ENCODE measurements around the gene ZNF470.

The ZNF470 gene

GRCh38 chr19:56567274-56568120 is at the start of gene ZNF470:
ZNF470 (plus strand) TSS chr19:56567468; CDS start chr19:56570312, 2,844 bp downstream.
- DNase-seq: no peak

GRCh38 chr19:56525214-56525860 is 41.9 kb upstream of the ZNF470 start:
- DNase-seq: no peak

DNA sequence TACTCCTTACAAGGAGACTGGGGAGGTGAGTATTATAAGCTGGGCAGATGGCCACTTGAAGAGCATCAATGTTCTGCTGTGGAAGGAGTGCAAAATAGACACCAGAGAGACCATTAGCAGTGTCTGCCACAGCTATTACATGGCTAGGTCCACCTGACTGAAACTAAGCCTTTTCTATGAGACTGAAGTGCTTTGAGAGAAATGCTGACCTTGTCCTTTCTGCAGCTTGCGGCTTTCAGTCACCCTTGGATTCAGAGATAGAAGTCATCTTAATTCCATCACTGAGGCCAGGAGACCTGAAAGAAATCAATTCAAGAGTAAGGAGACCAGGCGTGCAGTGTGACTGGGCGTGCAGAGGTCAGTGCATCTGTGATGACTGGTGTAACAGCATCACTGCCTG is 29.8 kb upstream of the ZNF470 start:
- DNase-seq: no peak

GRCh38 chr19:56538254-56538760 is 29.0 kb upstream of the ZNF470 start:
- peak; percentile 2 for DNase-seq

DNA sequence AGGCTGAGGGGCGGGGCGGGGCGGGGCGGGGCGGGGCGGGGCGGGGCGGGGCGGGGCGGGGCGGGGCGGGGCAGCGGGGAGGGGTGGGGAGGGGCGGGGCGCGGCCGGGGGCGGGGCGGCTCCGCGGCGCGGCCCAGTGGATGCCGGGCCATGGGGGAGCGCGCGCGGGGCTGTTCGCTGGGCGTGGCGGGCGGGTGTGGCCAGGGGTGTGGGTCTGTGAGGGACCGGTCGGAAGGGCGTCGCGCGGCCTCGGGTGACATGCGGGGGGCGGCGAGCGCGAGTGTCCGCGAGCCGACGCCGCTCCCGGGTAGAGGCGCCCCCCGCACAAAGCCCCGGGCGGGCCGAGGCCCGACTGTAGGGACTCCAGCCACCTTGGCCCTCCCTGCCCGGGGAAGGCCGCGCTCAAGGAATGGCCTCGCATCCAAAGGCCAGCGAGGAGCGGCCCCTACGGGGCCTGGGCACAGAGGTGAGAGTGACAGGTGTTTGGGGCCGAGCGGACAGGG is 28.5 kb upstream of the ZNF470 start, which contains the start of gene ZFP28:
Gene ZFP28, plus strand, starts transcription at position 188 of the 503 bp plus-strand sequence. Its CDS starts 71 bp downstream, at position 259.
- no peak for DNase-seq

DNA sequence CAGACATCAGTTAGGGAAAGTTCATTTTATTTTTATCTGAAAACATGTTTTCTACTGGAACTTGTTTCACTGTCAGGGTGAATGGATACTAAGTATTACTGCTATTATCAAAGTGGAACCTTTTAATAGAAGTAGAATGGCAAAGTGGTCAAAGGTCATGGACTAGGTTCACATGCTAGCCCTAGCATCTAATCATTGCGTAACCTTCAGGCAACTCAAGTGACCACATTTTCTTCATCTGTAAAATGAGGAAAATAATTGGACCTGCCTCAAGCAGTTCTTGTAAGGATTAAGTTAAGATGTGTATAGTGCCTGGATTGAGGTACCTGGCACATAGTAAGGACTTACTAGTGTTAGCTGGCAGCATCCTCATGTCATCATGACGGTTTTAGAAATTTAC is 23.5 kb upstream of the ZNF470 start:
- no peak for DNase-seq

DNA sequence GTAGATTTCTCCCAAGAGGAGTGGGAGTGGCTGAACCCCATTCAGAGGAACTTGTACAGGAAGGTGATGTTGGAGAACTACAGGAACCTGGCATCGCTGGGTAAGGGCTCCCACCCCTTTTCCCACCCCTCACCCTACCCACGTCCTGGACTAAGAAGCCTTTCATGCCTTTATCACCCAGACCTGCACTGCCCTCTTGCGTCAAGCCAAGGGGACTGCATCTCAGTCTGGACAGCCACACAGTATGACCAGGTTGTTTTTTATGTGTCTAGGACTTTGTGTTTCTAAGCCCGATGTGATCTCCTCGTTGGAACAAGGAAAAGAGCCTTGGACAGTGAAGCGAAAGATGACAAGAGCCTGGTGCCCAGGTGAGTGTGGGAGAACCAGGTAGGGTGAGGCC is 19.7 kb upstream of the ZNF470 start:
- no peak for DNase-seq

- DNase-seq: no peak
Observed at GRCh38 chr19:56554272-56554869, 12.9 kb upstream of the ZNF470 start.

DNA sequence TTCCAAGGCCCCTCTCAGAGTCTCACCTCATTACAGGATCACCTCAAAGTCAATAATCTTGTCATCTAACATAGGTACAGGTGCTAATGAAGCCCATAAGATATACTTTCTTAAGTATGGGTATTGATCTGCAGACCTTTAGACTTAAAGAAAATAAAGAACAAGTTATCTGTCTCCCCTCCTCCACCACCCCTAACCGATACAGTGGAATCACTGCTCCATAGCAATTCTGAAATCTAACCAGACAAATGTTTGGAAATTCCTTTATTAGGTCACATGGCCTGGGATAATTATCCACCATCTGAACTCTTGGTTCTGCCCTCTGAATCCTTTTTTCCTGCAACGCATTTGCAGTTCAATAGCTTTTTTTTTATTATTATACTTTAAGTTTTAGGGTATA is 4.5 kb upstream of the ZNF470 start:
- no peak for DNase-seq

- no peak for DNase-seq
Observed at GRCh38 chr19:56566904-56567273, 379 bp upstream of the ZNF470 start.

- DNase-seq: no peak
Observed at GRCh38 chr19:56572589-56572988, 5.3 kb downstream of the ZNF470 start.

DNA sequence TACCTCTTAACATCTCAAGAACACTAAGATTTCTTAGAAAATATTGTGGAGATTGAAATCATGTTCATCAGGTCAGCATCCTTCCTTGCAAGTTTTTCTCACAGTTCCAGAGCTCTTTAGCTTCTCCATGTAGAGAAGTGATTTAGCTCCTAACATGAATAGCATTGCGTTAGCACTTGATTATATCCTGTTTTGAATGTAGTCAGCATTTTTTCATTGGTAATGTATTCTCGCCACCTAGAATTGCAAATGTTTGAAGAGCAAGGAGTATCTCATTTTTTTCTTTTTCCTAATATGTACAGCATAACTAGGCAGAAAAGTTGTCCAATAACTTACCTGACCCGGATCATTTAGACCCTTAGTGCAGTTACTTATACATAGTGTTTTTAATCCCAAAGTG is 6.6 kb downstream of the ZNF470 start:
- DNase-seq: no peak

GRCh38 chr19:56577719-56578602 is 10.7 kb downstream of the ZNF470 start:
- no peak for DNase-seq

- no peak for DNase-seq
Observed at GRCh38 chr19:56594446-56594782, 27.1 kb downstream of the ZNF470 start.

- DNase-seq: peak; percentile 63
Observed at GRCh38 chr19:56594783-56595547, 27.7 kb downstream of the ZNF470 start, which contains the start of gene ZNF71. ZNF71 (plus strand) TSS chr19:56595302; CDS start chr19:56601559, 6,257 bp downstream.

- no peak for DNase-seq
Observed at GRCh38 chr19:56595548-56595899, 28.3 kb downstream of the ZNF470 start.

DNA sequence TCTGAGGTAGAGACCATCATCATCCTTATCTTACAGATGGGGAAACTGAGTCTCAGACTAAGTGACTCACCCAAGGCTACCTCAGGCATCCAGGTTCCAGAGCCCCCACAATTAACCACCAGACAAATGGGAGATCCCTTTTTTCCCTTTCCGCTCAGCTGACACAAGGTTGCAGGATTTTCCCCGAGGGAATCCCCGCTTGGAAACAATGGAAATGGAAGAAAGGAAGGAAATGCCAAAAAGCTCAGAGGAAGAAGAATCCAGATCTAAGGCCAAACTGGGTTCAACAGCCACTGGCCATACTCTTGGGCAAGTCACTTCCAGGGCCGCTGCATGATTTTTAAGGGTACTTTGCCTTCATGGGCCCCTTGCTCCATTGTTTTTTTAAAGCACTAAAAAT is 29.4 kb downstream of the ZNF470 start:
- DNase-seq: no peak

DNA sequence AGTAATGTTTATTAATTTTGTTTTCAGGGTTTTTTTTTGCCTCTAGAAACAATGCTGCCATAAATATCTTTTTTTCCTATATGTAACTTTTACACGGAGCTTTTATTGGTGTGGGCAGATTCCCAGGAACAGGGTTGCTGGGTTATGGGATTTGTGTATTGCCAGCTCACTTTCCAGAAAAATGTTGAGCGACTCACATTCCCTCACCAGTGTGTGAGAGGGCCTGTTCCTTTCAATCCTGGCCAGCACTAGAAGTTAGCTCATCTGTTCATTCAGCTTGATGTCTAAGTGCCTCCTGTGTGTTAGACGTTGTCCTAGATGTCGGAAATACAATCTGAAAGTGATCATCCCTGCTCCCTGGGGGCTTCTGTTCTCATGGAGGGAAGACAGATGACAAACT is 30.4 kb downstream of the ZNF470 start:
- no peak for DNase-seq

GRCh38 chr19:56601375-56601774 is 34.1 kb downstream of the ZNF470 start:
- DNase-seq: no peak

DNA sequence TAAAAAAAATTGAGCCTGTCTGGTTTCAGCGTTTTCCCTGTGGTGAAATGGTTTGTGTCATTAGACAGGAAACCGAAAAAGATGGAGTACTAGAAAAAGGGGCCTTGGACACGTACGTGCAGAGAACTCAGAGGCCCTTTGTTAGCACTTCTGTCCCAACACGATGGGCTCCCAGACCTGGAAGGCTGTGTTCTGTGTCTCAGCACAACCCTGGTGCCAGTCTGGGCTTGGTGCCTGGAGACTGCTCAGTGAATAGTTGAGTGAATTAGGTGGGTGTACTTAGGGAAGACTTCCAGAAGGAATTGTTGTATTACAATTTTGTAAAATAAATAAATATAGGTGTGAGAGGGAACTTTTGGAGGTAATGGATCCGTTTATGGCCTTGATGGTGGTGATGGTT is 36.6 kb downstream of the ZNF470 start:
- no peak for DNase-seq

DNA sequence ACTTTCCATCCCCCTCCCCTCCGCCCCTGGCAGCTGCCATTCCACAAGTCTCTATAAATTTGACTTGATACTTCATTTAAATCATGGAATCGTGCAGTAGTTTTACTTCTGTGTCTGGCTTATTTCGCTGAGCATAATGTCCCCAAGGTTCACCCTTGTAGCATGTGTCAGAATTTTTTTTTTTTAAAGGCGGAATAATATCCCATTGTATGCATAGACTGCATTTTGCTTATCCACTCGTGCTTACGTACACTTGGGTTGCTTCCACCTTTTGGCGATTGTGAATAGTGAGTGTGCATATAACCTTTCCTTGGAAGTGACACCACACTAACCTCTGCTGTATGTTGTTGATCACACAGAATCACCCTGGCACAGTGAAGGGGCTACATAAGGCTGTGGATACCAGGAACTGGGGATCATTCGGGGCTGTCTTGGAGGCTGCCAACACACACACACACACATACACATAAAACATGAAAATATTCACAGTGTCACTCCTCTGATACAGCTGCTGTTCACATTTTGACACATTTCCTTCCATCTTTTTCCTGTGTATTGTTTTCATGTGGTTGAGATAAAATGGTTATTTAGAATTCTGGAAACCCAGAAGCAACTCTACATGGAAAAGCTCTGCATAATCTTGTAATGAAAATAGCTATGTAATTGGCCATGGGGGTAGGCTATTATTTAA is 41.2 kb downstream of the ZNF470 start:
- no peak for DNase-seq

Measured in NCI-H2107 (cell line).